Naive thymus-derived CD4-positive, alpha-beta T cell (primary cell): Measurements from ENCODE around the gene GSG1. TPM values are rescaled to one million over a fixed set of nuclear protein-coding genes. Genes with fewer than 3 reads are reported as not detected.

Source experiments
- ATAC-seq: fragments of 150-1000 bp; cut with Tn5 transposase; 2 replicates; pipeline ENCODE4 v1.10.0; 2021; ENCODE audit warnings: mild to moderate bottlenecking, moderate library complexity
- CTCF ChIA-PET: fragments of 350-600 bp; sonication (Branson Sonifier 250); formaldehyde crosslinking; loops from one replicate; lab custom pipeline; 2021; ENCODE audit warnings: antibody characterized with exemption; lab: Charles Lee
- POLR2A ChIA-PET: fragments of 350-600 bp; sonication (Branson Sonifier 250); formaldehyde crosslinking; loops from one replicate; lab custom pipeline; 2021; ENCODE audit warnings: antibody characterized with exemption, inconsistent platforms; lab: Charles Lee
- DNase-seq, 9 donors: peaks; one replicate each; pipeline versions ENCODE4 v3.0.0 to v3.0.0-alpha.2; 2020 to 2022; ENCODE audit warnings: mixed read lengths in 1 of 9
- H3K27ac ChIP-seq: one replicate; pipeline ENCODE4 v1.7.0; 2013; ENCODE audit warnings: mild to moderate bottlenecking, low read depth, low read length, moderate library complexity
- H3K27me3 ChIP-seq, 2 donors: one replicate each; pipeline ENCODE4 v1.7.0; 2013; ENCODE audit warnings: low read length in 2 of 2, mild to moderate bottlenecking in 2 of 2, moderate library complexity in 2 of 2; ENCODE audit not compliant: control insufficient read depth in 2 of 2, insufficient read depth in 2 of 2
- H3K36me3 ChIP-seq, 3 experiments: 1 replicate in 2 of 3; 2 replicates in 1 of 3; pipeline ENCODE4 v1.7.0; 2013; ENCODE audit warnings: low read length in 3 of 3, mild to moderate bottlenecking in 3 of 3, moderate library complexity in 1 of 3; ENCODE audit not compliant: insufficient read depth in 3 of 3, control insufficient read depth in 2 of 3
- H3K4me1 ChIP-seq, 2 donors: one replicate each; pipeline ENCODE4 v1.7.0; 2013; ENCODE audit warnings: low read length in 2 of 2, mild to moderate bottlenecking in 2 of 2, moderate library complexity in 1 of 2; ENCODE audit not compliant: control insufficient read depth in 2 of 2, insufficient read depth in 2 of 2
- H3K4me3 ChIP-seq: 2 replicates; pipeline ENCODE4 v1.7.0; 2013; ENCODE audit warnings: mild to moderate bottlenecking, low read length
- H3K9me3 ChIP-seq, 3 experiments: 1 replicate in 2 of 3; 2 replicates in 1 of 3; pipeline ENCODE4 v1.7.0; 2013; ENCODE audit warnings: low read length in 3 of 3; ENCODE audit not compliant: control insufficient read depth in 2 of 3
- H3K27ac Mint-ChIP-seq, 9 donors: one replicate each; pipeline ENCODE4 v1.8.0; 2020 to 2022; ENCODE audit warnings: mixed read lengths in 9 of 9, mild to moderate bottlenecking in 8 of 9, moderate library complexity in 5 of 9, inconsistent platforms in 2 of 9
- H3K27me3 Mint-ChIP-seq, 5 donors: one replicate each; pipeline ENCODE4 v1.8.0; 2021 to 2022; ENCODE audit warnings: mixed read lengths in 5 of 5, mild to moderate bottlenecking in 1 of 5
- H3K36me3 Mint-ChIP-seq, 5 donors: one replicate each; pipeline ENCODE4 v1.8.0; 2020 to 2022; ENCODE audit warnings: mixed read lengths in 5 of 5, mild to moderate bottlenecking in 3 of 5, inconsistent platforms in 1 of 5
- H3K4me1 Mint-ChIP-seq, 7 donors: one replicate each; pipeline ENCODE4 v1.8.0; 2020 to 2022; ENCODE audit warnings: mixed read lengths in 7 of 7, mild to moderate bottlenecking in 3 of 7, inconsistent platforms in 1 of 7
- H3K4me3 Mint-ChIP-seq, 10 donors: one replicate each; pipeline ENCODE4 v1.8.0; 2020 to 2022; ENCODE audit warnings: mild to moderate bottlenecking in 10 of 10, mixed read lengths in 10 of 10, moderate library complexity in 6 of 10, inconsistent platforms in 2 of 10
- H3K9me3 Mint-ChIP-seq, 11 donors: one replicate each; pipeline ENCODE4 v1.8.0; 2020 to 2022; ENCODE audit warnings: mixed read lengths in 11 of 11, mild to moderate bottlenecking in 4 of 11, inconsistent platforms in 1 of 11, moderate library complexity in 1 of 11
- intact Hi-C, 2 donors: fragments of 100-400 bp; cut with micrococcal nuclease; formaldehyde crosslinking; loops; one replicate each; pipeline ENCODE4 v1.15.1; 2023
- polyA plus RNA-seq, 2 donors: library from polyadenylated mRNA; unstranded; fragments of 300-500 nt; fragmentation: Illumina TruSeq; gene quantifications; one replicate each; pipeline ENCODE4 v1.2.3, GENCODE V29; 2021
- total RNA-seq, 6 experiments: library from RNA in 5 of 6; stranded (reverse) in 5 of 6; gene quantifications; 1 replicate in 5 of 6; 2 replicates in 1 of 6; pipeline ENCODE4 v1.2.3 and lab custom pipeline; 2021 to 2026

The GSG1 gene
- total and polyA plus RNA-seq, 7 experiments from 2014 or later, result not detected

DNA sequence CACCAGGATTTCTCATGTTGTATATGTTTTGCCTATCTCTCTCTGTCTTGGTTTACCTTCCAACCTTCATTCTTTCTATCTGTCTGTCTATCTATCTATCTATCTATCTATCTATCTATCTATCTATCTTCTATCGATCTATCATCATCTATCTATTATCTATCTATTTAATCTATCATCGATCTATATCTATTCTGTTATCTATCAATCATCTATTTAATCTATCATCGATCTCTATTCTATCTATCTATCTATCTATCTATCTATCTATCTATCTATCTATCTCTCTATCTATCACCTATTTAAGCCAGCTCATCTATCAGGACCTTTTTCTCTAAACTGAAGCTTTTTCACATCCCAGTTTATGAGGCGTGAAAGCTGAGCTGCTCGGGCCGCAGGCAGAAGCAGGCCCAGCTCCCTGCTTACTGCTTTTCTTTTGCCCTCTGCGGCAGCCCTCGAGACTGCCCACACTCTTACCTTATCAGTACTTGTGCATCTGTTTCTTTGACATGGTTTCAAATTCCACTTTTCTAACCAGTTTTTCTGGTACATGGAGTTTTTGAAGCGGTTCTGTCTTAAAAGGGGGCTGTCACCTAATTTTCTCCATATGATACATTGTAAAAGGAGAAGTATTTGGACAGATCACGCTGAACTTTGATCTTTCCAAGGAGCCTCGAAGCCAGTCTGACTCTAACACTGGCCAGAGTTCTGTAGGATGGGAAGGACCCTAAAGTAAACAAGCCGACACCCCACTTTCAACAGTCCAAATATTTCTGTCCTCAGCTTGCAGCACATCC is 44.4 kb upstream of the GSG1 start:
- ChIA-PET CTCF (no interaction called here), POLR2A (interaction anchor here (0.6 kb wide), 1 partner anchor 25 kb away, joined by 3 read pairs; no protein-coding TSS in a partner anchor)
- H3K4me3 ChIP-seq, result no peak overlapping the region
- H3K4me1 ChIP-seq, result peaks cover 6 to 14% of the 10 kb centered on the region in 2 donors
- peaks cover 0 to 4% (median 0%) of the 10 kb centered on the region in 11 donors for H3K9me3 Mint-ChIP-seq
- H3K27ac Mint-ChIP-seq, result no peak overlapping the region
- H3K9me3 ChIP-seq, result no peaks in the 10 kb centered on the region
- H3K36me3 Mint-ChIP-seq, result no peaks in the 10 kb centered on the region
- peaks cover 17 to 32% (median 22%) of the 10 kb centered on the region in 7 donors for H3K4me1 Mint-ChIP-seq
- no peak for ATAC-seq
- intact Hi-C loops, result no loop called here
- no peak overlapping the region for H3K27ac ChIP-seq
- H3K4me3 Mint-ChIP-seq, result no peak overlapping the region
- no peak for DNase-seq
- no peaks in the 10 kb centered on the region for H3K27me3 ChIP-seq
- H3K27me3 Mint-ChIP-seq, result peaks cover 0 to 19% (median 0%) of the 10 kb centered on the region in 5 donors
- H3K36me3 ChIP-seq, result no peaks in the 10 kb centered on the region

DNA sequence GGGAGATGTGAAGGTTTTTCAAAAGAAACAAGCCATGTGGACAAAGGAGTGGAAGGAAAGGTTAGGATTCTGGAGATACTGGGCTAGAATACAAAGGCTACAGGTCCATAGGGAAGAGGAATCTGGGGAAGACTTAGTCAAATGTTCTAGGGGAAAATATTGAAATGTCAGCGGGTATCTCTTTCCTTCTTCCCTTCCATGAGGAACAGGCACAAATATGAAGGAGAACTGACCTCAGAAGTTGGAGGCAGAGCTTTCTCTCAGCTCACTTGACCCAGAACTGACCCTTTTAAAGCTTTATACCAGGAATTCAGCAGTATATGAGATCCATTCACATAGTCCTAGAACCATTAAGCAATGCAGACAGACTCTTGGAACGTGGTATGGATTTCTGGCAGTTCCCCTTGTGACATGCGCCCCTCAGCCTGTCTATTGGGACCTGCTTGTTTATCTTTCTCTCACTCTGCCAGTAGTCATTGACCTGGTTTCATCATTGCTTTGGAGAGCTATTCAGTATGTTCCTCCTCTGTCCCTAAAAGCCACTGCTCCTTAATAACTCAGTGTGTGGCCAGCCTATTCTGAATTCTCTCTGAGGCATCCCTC is 43.0 kb upstream of the GSG1 start:
- ATAC-seq (no peak), DNase-seq (no peak)
- H3K9me3 ChIP-seq, result no peaks in the 10 kb centered on the region
- Mint-ChIP-seq H3K36me3 (no peaks in the 10 kb centered on the region), H3K27ac (peak overlapping the region in 1 of 9 donors; percentile 28), H3K27me3 (peaks cover 0 to 14% (median 0%) of the 10 kb centered on the region in 5 donors), H3K4me3 (no peak overlapping the region), H3K4me1 (peaks cover 18 to 38% (median 22%) of the 10 kb centered on the region in 7 donors), H3K9me3 (peaks cover 0 to 4% (median 0%) of the 10 kb centered on the region in 11 donors)
- no peaks in the 10 kb centered on the region for H3K36me3 ChIP-seq
- peaks cover 6 to 14% of the 10 kb centered on the region in 2 donors for H3K4me1 ChIP-seq
- POLR2A ChIA-PET, result no interaction called here
- H3K27me3 ChIP-seq, result no peaks in the 10 kb centered on the region
- H3K4me3 ChIP-seq, result no peak overlapping the region
- CTCF ChIA-PET, result interaction anchor here (0.6 kb wide), 1 partner anchor 95 kb away, joined by 4 read pairs; no protein-coding TSS in a partner anchor
- no peak overlapping the region for H3K27ac ChIP-seq
- intact Hi-C loops, result no loop called here

DNA sequence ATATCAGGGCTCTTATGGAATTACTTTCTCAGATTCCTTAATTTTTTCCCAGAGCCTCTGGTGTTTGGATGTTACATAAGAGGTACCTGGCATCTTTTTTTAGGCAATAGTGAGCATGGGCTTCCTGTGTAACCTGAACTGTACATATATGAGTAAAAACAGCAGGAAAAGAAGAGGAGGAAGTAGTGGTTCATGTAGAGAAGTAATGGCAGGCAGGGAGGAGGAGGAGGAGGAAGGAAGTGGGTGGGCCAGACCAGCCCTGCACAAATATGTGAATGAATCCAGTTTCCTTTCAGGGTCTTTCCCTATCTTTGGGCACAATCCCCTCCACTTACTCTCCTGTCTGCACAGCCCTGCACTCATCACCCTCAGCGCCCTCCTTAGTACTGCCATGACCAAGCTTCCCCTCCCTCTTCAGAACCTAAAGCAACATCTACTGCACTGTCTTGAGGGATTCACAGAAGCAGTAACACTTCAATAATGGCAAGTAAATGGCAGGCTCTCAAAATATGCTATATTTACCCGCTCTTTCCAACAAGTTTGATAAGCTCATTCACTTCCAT is 40.9 kb upstream of the GSG1 start:
- no peaks in the 10 kb centered on the region for H3K36me3 ChIP-seq
- ATAC-seq, result peak; percentile 46
- peaks cover 0 to 4% (median 0%) of the 10 kb centered on the region in 5 donors for H3K27me3 Mint-ChIP-seq
- no peaks in the 10 kb centered on the region for H3K36me3 Mint-ChIP-seq
- H3K4me1 ChIP-seq, result peaks cover 6 to 14% of the 10 kb centered on the region in 2 donors
- peak overlapping the region; percentile 24 for H3K27ac ChIP-seq
- H3K9me3 Mint-ChIP-seq, result peaks cover 0 to 2% (median 0%) of the 10 kb centered on the region in 11 donors
- H3K27me3 ChIP-seq, result no peaks in the 10 kb centered on the region
- H3K9me3 ChIP-seq, result no peaks in the 10 kb centered on the region
- intact Hi-C loops, result loop anchor here in 1 of 2 donors (5.0 kb wide), 2 partner anchors 33 to 42 kb away; partner anchors contain the start of gene GSG1
- peak in 5 of 9 donors; percentile 1 to 20 (median 13) for DNase-seq
- peak overlapping the region in 7 of 10 donors; percentile 36 to 66 (median 47) for H3K4me3 Mint-ChIP-seq
- no peak overlapping the region for H3K4me3 ChIP-seq
- ChIA-PET POLR2A (no interaction called here), CTCF (interaction anchor here (0.9 to 1.5 kb wide), 3 partner anchors 12 to 61 kb away, joined by 3 to 4 read pairs (median 3); no protein-coding TSS in a partner anchor)
- H3K27ac Mint-ChIP-seq, result peak overlapping the region; percentile 2 to 85 (median 64)
- peaks cover 18 to 38% (median 22%) of the 10 kb centered on the region in 7 donors for H3K4me1 Mint-ChIP-seq

DNA sequence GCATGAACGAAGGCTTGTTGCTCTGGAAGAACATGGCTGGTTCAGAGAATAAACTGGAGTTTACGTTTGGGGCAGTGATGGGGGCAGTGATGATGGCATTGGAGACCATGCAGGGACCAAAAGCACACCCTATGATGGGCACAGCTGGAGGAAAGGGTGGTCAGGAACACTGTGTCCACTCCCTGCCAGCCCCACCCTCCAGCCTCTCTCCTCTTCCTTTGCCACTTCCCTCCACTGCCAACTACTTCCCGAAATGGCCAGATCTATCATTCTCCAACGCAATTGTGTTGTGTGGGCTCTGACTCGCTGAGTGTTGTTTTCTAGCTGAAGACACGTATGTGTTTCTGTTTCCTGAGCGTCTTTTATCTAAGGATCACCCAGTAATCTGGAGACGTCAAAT is 39.3 kb upstream of the GSG1 start:
- peaks cover 6 to 14% of the 10 kb centered on the region in 2 donors for H3K4me1 ChIP-seq
- ChIA-PET CTCF (no interaction called here), POLR2A (no interaction called here)
- no peaks in the 10 kb centered on the region for H3K36me3 ChIP-seq
- no peak overlapping the region for H3K4me3 Mint-ChIP-seq
- H3K4me3 ChIP-seq, result no peak overlapping the region
- no peaks in the 10 kb centered on the region for H3K9me3 ChIP-seq
- no peaks in the 10 kb centered on the region for H3K36me3 Mint-ChIP-seq
- intact Hi-C loops, result loop anchor here in 1 of 2 donors (5.0 kb wide), 2 partner anchors 35 to 40 kb away; partner anchors contain the start of gene GSG1
- peaks cover 0 to 2% (median 0%) of the 10 kb centered on the region in 11 donors for H3K9me3 Mint-ChIP-seq
- no peaks in the 10 kb centered on the region for H3K27me3 ChIP-seq
- H3K27me3 Mint-ChIP-seq, result no peaks in the 10 kb centered on the region
- no peak for ATAC-seq
- DNase-seq, result no peak
- peak overlapping the region in 2 of 9 donors; percentile 32 to 43 for H3K27ac Mint-ChIP-seq
- no peak overlapping the region for H3K27ac ChIP-seq
- peaks cover 18 to 38% (median 22%) of the 10 kb centered on the region in 7 donors for H3K4me1 Mint-ChIP-seq

GRCh38 chr12:13141686-13142085 is 38.2 kb upstream of the GSG1 start:
- no peak overlapping the region for H3K27ac ChIP-seq
- intact Hi-C loops, result loop anchor here in 1 of 2 donors (5.0 kb wide), 2 partner anchors 36 to 39 kb away; partner anchors contain the start of gene GSG1
- ChIA-PET POLR2A (interaction anchor here (0.6 kb wide), 1 partner anchor 45 kb away, joined by 6 read pairs; no protein-coding TSS in a partner anchor), CTCF (no interaction called here)
- H3K36me3 ChIP-seq, result no peaks in the 10 kb centered on the region
- H3K27me3 ChIP-seq, result no peaks in the 10 kb centered on the region
- no peak overlapping the region for H3K4me3 ChIP-seq
- no peaks in the 10 kb centered on the region for H3K27me3 Mint-ChIP-seq
- peaks cover 0 to 2% (median 0%) of the 10 kb centered on the region in 11 donors for H3K9me3 Mint-ChIP-seq
- ATAC-seq (no peak), DNase-seq (no peak)
- H3K4me3 Mint-ChIP-seq, result peak overlapping the region in 1 of 10 donors; percentile 46
- no peak overlapping the region for H3K27ac Mint-ChIP-seq
- peaks cover 6 to 14% of the 10 kb centered on the region in 2 donors for H3K4me1 ChIP-seq
- H3K36me3 Mint-ChIP-seq, result no peaks in the 10 kb centered on the region
- H3K9me3 ChIP-seq, result no peaks in the 10 kb centered on the region
- peaks cover 18 to 36% (median 22%) of the 10 kb centered on the region in 7 donors for H3K4me1 Mint-ChIP-seq
